Breast epithelium (tissue), 4 donors: ENCODE data around the gene CORO1C. TPM values are rescaled to one million over a fixed set of nuclear protein-coding genes. Genes with fewer than 3 reads are reported as not detected.

Source experiments
- DNase-seq, 2 donors: peaks; one replicate each; pipeline ENCODE4 v3.0.0-alpha.2; 2019; ENCODE audit warnings: low spot score in 2 of 2
- H3K27ac ChIP-seq, 2 donors: fragments of 200-600 bp; sonication (generic) in 1 of 2; one replicate each; pipeline ENCODE4 v1.5.1; 2016 to 2019; ENCODE audit warnings: mild to moderate bottlenecking in 1 of 2
- H3K27me3 ChIP-seq, 2 donors: fragments of 200-600 bp; sonication (generic) in 1 of 2; one replicate each; pipeline versions ENCODE4 v1.5.1 to v1.6.0; 2017 to 2019; ENCODE audit warnings: control low read depth in 1 of 2, mild to moderate bottlenecking in 1 of 2
- H3K36me3 ChIP-seq: fragments of 200-600 bp; one replicate; pipeline ENCODE4 v1.5.1; 2019
- H3K4me1 ChIP-seq, 2 donors: fragments of 200-600 bp; sonication (generic); one replicate each; pipeline ENCODE4 v1.5.1; 2016 to 2019; ENCODE audit warnings: control low read depth in 1 of 2
- H3K4me3 ChIP-seq, 3 donors: fragments of 200-600 bp; sonication (generic); 1 replicate in 2 of 3; 2 replicates in 1 of 3; pipeline ENCODE4 v1.5.1; 2016 to 2019; ENCODE audit warnings: mild to moderate bottlenecking in 3 of 3, moderate library complexity in 2 of 3
- H3K9me3 ChIP-seq, 2 donors: fragments of 200-600 bp; sonication (generic) in 1 of 2; one replicate each; pipeline ENCODE4 v1.5.1; 2016 to 2019; ENCODE audit warnings: control low read depth in 1 of 2
- POLR2A ChIP-seq: fragments of 450-650 bp; IDR thresholded peaks from one replicate; pipeline ENCODE4 v1.6.1; 2016; ENCODE audit warnings: antibody characterized with exemption, mild to moderate bottlenecking, moderate library complexity
- POLR2AphosphoS5 ChIP-seq, 3 donors: sonication (generic); formaldehyde crosslinking; IDR thresholded peaks; one replicate each; pipeline ENCODE4 v1.6.1; 2017; ENCODE audit warnings: antibody characterized with exemption in 3 of 3
- intact Hi-C: fragments of 100-400 bp; cut with DNase I; formaldehyde crosslinking; loops from one replicate; pipeline ENCODE4 v1.15.1; 2023; ENCODE audit warnings: low total_unique reads
- total RNA-seq, 3 donors: library from RNA; depleted of rRNA; stranded (reverse); fragments of >200 nt; gene quantifications; one replicate each; pipeline ENCODE4 v1.1.0, GENCODE V29; 2016
- TF ChIP-seq, protein P1 (sequence below), 3 donors: fragments of 450-650 bp; IDR thresholded peaks; one replicate each; pipeline ENCODE4 v1.5.1; 2016 to 2017; ENCODE audit warnings: antibody characterized with exemption in 3 of 3, mild to moderate bottlenecking in 3 of 3, moderate library complexity in 3 of 3

CORO1C gene
- total RNA-seq, 3 donors from 2014 or later = 121 to 155 (median 149) TPM

DNA sequence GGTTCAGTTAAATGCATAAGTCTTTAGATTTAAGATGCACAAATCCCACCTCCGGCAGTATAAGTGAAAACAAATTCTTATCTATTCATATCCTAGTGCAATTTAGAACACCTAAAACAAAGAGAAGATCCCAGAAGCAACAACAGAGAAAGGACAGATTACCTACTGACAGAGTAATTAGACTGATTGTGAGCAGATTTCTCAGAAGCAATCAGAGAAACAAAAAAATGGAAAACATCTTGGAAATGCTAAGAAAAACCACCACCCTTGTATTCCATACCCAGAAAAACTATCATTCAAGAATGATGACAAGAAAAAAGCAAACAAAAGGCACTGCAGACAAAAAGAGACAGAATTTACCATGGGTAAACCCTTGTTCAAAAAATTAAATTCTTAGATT, 50.0 kb downstream of the CORO1C start:
- H3K27me3 ChIP-seq = no peaks in the 10 kb centered on the region
- H3K9me3 ChIP-seq = no peaks in the 10 kb centered on the region
- peaks cover 0 to under 1% of the 10 kb centered on the region in 2 donors for H3K4me1 ChIP-seq
- H3K27ac ChIP-seq = no peak overlapping the region
- no peaks in the 10 kb centered on the region for H3K36me3 ChIP-seq
- TF ChIP-seq POLR2AphosphoS5 (IDR thresholded peaks at IDR 0.05) (no peak), POLR2A (no peak)
- TF ChIP-seq, protein P1, sequence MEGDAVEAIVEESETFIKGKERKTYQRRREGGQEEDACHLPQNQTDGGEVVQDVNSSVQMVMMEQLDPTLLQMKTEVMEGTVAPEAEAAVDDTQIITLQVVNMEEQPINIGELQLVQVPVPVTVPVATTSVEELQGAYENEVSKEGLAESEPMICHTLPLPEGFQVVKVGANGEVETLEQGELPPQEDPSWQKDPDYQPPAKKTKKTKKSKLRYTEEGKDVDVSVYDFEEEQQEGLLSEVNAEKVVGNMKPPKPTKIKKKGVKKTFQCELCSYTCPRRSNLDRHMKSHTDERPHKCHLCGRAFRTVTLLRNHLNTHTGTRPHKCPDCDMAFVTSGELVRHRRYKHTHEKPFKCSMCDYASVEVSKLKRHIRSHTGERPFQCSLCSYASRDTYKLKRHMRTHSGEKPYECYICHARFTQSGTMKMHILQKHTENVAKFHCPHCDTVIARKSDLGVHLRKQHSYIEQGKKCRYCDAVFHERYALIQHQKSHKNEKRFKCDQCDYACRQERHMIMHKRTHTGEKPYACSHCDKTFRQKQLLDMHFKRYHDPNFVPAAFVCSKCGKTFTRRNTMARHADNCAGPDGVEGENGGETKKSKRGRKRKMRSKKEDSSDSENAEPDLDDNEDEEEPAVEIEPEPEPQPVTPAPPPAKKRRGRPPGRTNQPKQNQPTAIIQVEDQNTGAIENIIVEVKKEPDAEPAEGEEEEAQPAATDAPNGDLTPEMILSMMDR (IDR thresholded peaks at IDR 0.05) = no peak
- no peak for DNase-seq
- H3K4me3 ChIP-seq = no peak overlapping the region
- intact Hi-C loops = no loop called here

DNA sequence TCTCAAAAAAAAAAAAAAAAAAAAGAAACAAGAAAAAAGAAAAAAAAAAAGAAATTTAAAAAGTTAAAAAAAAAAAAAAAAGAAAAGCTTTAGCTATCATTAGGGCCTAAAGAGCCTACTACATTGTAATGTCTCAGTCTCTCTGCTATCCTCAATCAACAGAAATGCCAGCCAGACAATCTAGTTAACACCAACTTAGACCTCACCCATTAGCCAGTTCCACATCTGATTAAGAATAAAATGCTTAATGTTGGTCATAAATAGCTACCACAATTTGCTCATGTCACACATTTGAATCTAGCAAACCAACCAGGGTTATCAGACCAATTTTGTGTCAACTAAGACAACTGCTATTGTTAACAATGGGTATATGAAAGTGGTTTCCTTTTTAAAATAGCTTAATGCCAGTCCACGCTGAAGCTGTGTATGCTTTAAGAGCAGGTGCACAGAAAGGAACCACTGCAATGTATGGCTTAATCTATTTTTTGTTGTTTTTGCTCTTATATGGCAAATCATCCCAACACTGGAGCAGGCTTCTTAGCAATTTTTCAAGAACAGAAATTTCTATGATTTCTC, 52.1 kb downstream of the CORO1C start:
- Histone ChIP-seq H3K27me3 (no peaks in the 10 kb centered on the region), H3K9me3 (no peaks in the 10 kb centered on the region), H3K4me1 (no peaks in the 10 kb centered on the region), H3K27ac (no peak overlapping the region), H3K4me3 (no peak overlapping the region), H3K36me3 (no peaks in the 10 kb centered on the region)
- intact Hi-C loops = no loop called here
- DNase-seq = no peak
- TF ChIP-seq POLR2AphosphoS5 (IDR thresholded peaks at IDR 0.05) (no peak), POLR2A (no peak)
- TF ChIP-seq, protein P1 (IDR thresholded peaks at IDR 0.05) = no peak

DNA sequence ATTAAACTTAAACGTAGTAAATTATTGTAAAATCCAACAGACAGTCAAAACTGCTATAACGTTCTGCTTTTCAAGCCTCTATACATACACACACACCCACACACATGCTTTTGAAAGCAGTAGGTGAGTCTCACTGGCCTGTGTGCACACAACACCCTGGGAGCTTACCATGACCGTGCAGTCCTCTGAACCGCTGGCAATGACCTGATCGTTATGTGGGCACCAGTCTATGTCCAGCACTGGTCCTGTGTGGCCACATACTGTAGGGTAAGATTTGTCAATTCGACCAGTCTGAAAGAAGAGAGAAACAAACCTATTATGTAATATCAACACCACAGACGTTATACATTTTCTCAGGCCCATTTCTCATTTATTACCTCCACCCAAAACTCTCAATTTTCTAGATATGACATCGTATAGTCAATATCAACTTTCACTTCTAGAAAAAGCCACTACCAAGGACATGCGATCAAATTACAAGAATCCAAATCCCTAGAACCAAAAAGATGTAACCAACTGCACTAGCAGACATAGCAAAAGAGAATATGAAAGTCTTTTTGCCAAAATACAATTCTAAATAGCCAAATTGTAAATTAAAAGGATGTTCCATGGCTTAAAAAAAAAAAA, 53.1 kb downstream of the CORO1C start:
- Histone ChIP-seq H3K27me3 (no peaks in the 10 kb centered on the region), H3K9me3 (no peaks in the 10 kb centered on the region), H3K4me3 (no peak overlapping the region), H3K27ac (no peak overlapping the region), H3K36me3 (no peaks in the 10 kb centered on the region), H3K4me1 (no peaks in the 10 kb centered on the region)
- intact Hi-C loops = no loop called here
- TF ChIP-seq, protein P1 (IDR thresholded peaks at IDR 0.05) = no peak
- TF ChIP-seq POLR2A (no peak), POLR2AphosphoS5 (IDR thresholded peaks at IDR 0.05) (no peak)
- no peak for DNase-seq

DNA sequence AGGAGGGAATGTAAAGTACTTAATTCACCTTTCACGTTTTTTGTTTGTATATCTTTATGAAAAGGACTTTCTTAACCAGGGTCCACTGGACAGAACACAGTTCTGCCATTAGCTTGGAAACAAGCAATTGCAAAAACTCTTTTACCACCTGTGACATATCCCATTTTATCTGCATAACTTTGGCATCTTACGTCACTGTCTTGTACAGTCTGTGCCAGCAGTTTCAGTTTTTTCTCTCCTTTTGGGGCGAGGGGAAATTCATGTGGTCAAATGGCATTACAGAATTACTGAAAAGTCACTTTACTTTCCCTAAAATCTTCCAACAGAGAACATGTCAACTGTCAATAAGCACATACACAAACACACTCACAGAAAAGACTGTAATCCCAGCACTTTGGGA, 53.9 kb downstream of the CORO1C start:
- Histone ChIP-seq H3K36me3 (no peaks in the 10 kb centered on the region), H3K27ac (no peak overlapping the region), H3K27me3 (no peaks in the 10 kb centered on the region), H3K9me3 (no peaks in the 10 kb centered on the region), H3K4me3 (no peak overlapping the region), H3K4me1 (no peaks in the 10 kb centered on the region)
- DNase-seq = no peak
- intact Hi-C loops = no loop called here
- no peak for TF ChIP-seq POLR2AphosphoS5 (IDR thresholded peaks at IDR 0.05)
- TF ChIP-seq, protein P1 (IDR thresholded peaks at IDR 0.05) = no peak
- TF ChIP-seq POLR2A = no peak

DNA sequence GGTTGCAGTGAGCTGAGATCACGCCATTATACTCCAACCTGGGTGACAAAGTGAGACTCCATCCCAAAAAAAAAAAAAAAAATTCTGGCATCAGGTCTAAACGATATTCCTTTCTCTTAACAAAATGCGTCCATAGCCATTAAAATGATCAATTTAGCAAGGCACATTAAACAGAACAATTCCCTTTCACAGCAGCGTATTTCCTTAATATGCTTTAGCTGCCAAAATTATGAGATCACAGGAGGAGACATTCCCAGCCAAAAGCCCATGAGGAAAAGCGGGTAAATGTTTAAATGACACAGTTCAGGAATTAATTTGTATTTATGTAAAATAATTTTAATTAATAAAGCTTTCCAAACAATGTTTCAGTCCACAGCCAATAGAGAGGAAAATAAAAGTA, 54.6 kb downstream of the CORO1C start:
- H3K4me1 ChIP-seq = no peaks in the 10 kb centered on the region

More for the DNA sequence above, 54.6 kb downstream of the CORO1C start:
- Histone ChIP-seq H3K27ac (no peak overlapping the region), H3K36me3 (no peaks in the 10 kb centered on the region), H3K27me3 (no peaks in the 10 kb centered on the region), H3K9me3 (no peaks in the 10 kb centered on the region), H3K4me3 (no peak overlapping the region)
- TF ChIP-seq, protein P1 (IDR thresholded peaks at IDR 0.05) = no peak
- TF ChIP-seq POLR2A (no peak), POLR2AphosphoS5 (IDR thresholded peaks at IDR 0.05) (no peak)
- DNase-seq = no peak
- intact Hi-C loops = no loop called here
